GM23248 (cell line): ENCODE data around the gene UBE2R2.

ENCODE experiments used
- EZH2 ChIP-seq: fragments of 200-600 bp; sonication (generic); IDR thresholded peaks from 2 replicates; pipeline ENCODE4 v1.6.1; 2018; ENCODE audit warnings: antibody characterized with exemption, mild to moderate bottlenecking; ENCODE audit not compliant: insufficient read depth, poor library complexity, severe bottlenecking
- EZH2phosphoT487 ChIP-seq: fragments of 200-600 bp; sonication (generic); IDR thresholded peaks from 2 replicates; pipeline ENCODE4 v1.6.1; 2018; ENCODE audit warnings: antibody characterized with exemption, moderate library complexity, mild to moderate bottlenecking, low read depth; ENCODE audit not compliant: insufficient read depth

- TF ChIP-seq EZH2 = no peak
- no peak for TF ChIP-seq EZH2phosphoT487
Measured at GRCh38 chr9:33858423-33858822, 41.5 kb downstream of the UBE2R2 start.
